ENCODE data around the gene TOX3. TPM values are rescaled to one million over a fixed set of nuclear protein-coding genes. Genes with fewer than 3 reads are reported as not detected.
A peak's percentile ranks its signal among the peaks of the same experiment; 100 is the strongest.

Gene TOX3
- polyA plus RNA-seq, 2 of the 4 experiments (the other 2 are of a cell fraction), result 0.10 to 2.2 TPM

GRCh38 chr16:52547834-52548215 is 882 bp upstream of the TOX3 start:
- no peak for FAIRE-seq
- H3K9me3 ChIP-seq, result no peaks in the 10 kb centered on the region
- H3K4me1 ChIP-seq, result peaks cover 16% of the 10 kb centered on the region
- H3K27ac ChIP-seq, result no peak overlapping the region
- WGBS (ENCODE audit: missing lambda C conversion rate), result 89% methylated on average over 8 of the region's 8 CpGs
- H3K4me3 ChIP-seq, result no peak overlapping the region
- no peak for ATAC-seq
- TF ChIP-seq EHMT2 (IDR thresholded peaks at IDR 0.05; ENCODE audit: low read depth) (no peak), SMC3 (IDR thresholded peaks at IDR 0.05) (no peak), EHF (CRISPR knock-in tag; IDR thresholded peaks at IDR 0.05) (no peak), HOXA7 (CRISPR knock-in tag; IDR thresholded peaks at IDR 0.05) (no peak)
- TF ChIP-seq, protein P1, sequence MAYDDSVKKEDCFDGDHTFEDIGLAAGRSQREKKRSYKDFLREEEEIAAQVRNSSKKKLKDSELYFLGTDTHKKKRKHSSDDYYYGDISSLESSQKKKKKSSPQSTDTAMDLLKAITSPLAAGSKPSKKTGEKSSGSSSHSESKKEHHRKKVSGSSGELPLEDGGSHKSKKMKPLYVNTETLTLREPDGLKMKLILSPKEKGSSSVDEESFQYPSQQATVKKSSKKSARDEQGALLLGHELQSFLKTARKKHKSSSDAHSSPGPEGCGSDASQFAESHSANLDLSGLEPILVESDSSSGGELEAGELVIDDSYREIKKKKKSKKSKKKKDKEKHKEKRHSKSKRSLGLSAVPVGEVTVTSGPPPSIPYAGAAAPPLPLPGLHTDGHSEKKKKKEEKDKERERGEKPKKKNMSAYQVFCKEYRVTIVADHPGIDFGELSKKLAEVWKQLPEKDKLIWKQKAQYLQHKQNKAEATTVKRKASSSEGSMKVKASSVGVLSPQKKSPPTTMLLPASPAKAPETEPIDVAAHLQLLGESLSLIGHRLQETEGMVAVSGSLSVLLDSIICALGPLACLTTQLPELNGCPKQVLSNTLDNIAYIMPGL (CRISPR knock-in tag; IDR thresholded peaks at IDR 0.05; ENCODE audit: borderline replicate concordance), result no peak
- no peak overlapping the region for H3K4me2 ChIP-seq
- CTCF ChIA-PET, result interaction anchor here (1.1 to 1.3 kb wide), 2 partner anchors 39 to 45 kb away, joined by 3 to 4 read pairs; no protein-coding TSS in a partner anchor
- no peak for DNase-seq (ENCODE audit: low read depth in 1 of 2, low spot score in 1 of 2)
- POLR2A ChIA-PET, result no interaction called here

DNA sequence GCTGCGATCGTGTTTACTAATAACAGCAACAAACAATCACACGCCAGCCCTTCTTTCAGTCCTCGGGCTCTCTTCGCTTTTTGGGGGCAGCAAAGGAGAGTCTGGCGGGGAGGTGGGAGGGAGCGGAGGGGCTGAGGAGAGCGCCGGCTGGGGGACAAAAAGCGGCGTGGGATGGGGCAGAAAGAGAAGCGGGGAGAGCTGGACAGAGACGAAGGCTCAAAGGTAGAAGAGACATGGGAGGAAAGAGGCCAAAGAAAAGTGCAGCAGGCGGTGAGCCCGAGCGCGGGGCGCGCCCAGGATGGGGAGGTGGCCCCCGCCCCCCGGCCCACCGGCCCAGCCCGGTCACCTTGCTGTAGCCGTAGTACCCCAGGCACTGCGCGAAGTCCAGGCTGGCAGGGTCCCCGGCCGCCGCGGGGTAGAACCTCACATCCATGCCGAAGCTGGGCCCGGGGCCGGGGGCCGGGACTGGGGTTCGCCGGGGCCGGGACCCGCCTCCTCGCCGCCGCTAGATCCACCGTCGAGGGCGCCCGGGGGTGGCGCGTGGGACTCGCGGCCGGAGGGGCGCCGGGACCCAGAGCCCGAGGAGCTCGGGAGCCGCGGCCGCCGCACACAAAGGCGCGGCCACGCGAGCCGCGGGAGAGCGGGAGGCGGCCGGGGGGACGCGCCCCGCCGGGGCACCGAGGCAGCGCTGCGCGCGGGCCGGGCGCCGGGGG is 496 bp downstream of the TOX3 start:
- peak overlapping the region; percentile 49 to 72 for H3K27ac ChIP-seq
- ChIA-PET CTCF (no interaction called here), POLR2A (no interaction called here)
- ATAC-seq (peak; percentile 49 to 57), DNase-seq (ENCODE audit: low read depth in 1 of 2, low spot score in 1 of 2) (no peak), FAIRE-seq (no peak)
- H3K4me3 ChIP-seq, result peak overlapping the region; percentile 62
- TF ChIP-seq ESRRA (IDR thresholded peaks at IDR 0.05; ENCODE audit: borderline replicate concordance, low read length) (no peak), RFX5 (IDR thresholded peaks at IDR 0.05) (no peak), NR3C1 (IDR thresholded peaks at IDR 0.05) (no peak), CHD2 (IDR thresholded peaks at IDR 0.05; ENCODE audit: low read length, partially characterized antibody) (no peak)
- peak overlapping the region; percentile 99 for H3K4me2 ChIP-seq
- peaks cover 9% of the 10 kb centered on the region for H3K4me1 ChIP-seq
- 2% methylated on average over 31 of the region's 79 CpGs for WGBS (ENCODE audit: missing lambda C conversion rate)
- H3K9me3 ChIP-seq, result no peaks in the 10 kb centered on the region

- H3K4me3 ChIP-seq, result peak overlapping the region; percentile 62
- no peak for FAIRE-seq
Measured at GRCh38 chr16:52545898-52546266, 1.1 kb downstream of the TOX3 start.

More at GRCh38 chr16:52545898-52546266, 1.1 kb downstream of the TOX3 start:
- ATAC-seq (peak in 1 of 2 experiments; percentile 40; a peak in 3 of 6 replicates), DNase-seq (ENCODE audit: low read depth in 1 of 2, low spot score in 1 of 2) (no peak)
- Histone ChIP-seq H3K27ac (peak overlapping the region; percentile 49 to 72; a peak in 4 of 6 replicates), H3K4me1 (peaks cover 9% of the 10 kb centered on the region), H3K9me3 (no peaks in the 10 kb centered on the region), H3K4me2 (peak overlapping the region; percentile 99)
- POLR2A ChIA-PET, result no interaction called here
- CTCF ChIA-PET, result no interaction called here
- WGBS (ENCODE audit: missing lambda C conversion rate), result 2% methylated on average over 10 of the region's 15 CpGs
- TF ChIP-seq POLR2AphosphoS2 (conservative IDR thresholded peaks at IDR 0.05; ENCODE audit: low read length) (no peak), JUN (IDR thresholded peaks at IDR 0.05) (no peak), RCOR1 (IDR thresholded peaks at IDR 0.05; ENCODE audit: low read depth, low read length) (no peak), HOXA7 (CRISPR knock-in tag; IDR thresholded peaks at IDR 0.05) (no peak), HEYL (CRISPR knock-in tag; IDR thresholded peaks at IDR 0.05) (no peak), EP300 (IDR thresholded peaks at IDR 0.05) (no peak), ATOH8 (CRISPR knock-in tag; IDR thresholded peaks at IDR 0.05; ENCODE audit: low read depth) (no peak), ESRRA (IDR thresholded peaks at IDR 0.05; ENCODE audit: borderline replicate concordance, low read length) (no peak), BHLHE40 (IDR thresholded peaks at IDR 0.05; ENCODE audit: low read depth, low read length) (no peak), CHD4 (IDR thresholded peaks at IDR 0.05; ENCODE audit: borderline replicate concordance) (no peak), HOXB13 (CRISPR knock-in tag; IDR thresholded peaks at IDR 0.05; ENCODE audit: low read depth) (no peak), POLR2A (IDR thresholded peaks at IDR 0.05; ENCODE audit: low read length) (no peak), FOSL2 (IDR thresholded peaks at IDR 0.05) (no peak), FOSL2 (CRISPR knock-in tag; IDR thresholded peaks at IDR 0.05) (no peak), CTCF (IDR thresholded peaks at IDR 0.05) (no peak), RFX5 (IDR thresholded peaks at IDR 0.05) (no peak)
- TF ChIP-seq, protein P1 (CRISPR knock-in tag; IDR thresholded peaks at IDR 0.05; ENCODE audit: borderline replicate concordance), result no peak
